CD4-positive, alpha-beta T cell treated with Interleukin-6 for 4 hours (primary cell): ENCODE data around the gene FADS2.

Experiments
- DNase-seq: peaks from one replicate; pipeline ENCODE4 v3.0.0-alpha.2; 2020; ENCODE audit warnings: mixed read lengths

FADS2 gene

GRCh38 chr11:61826930-61827570, 1.1 kb upstream of the FADS2 start:
- peak; percentile 10 for DNase-seq

- no peak for DNase-seq
These were observed 204 bp downstream of the FADS2 start for GRCh38 chr11:61828379-61828628.

- peak; percentile 52 for DNase-seq
These were observed 718 bp downstream of the FADS2 start for GRCh38 chr11:61828629-61829407.

DNA sequence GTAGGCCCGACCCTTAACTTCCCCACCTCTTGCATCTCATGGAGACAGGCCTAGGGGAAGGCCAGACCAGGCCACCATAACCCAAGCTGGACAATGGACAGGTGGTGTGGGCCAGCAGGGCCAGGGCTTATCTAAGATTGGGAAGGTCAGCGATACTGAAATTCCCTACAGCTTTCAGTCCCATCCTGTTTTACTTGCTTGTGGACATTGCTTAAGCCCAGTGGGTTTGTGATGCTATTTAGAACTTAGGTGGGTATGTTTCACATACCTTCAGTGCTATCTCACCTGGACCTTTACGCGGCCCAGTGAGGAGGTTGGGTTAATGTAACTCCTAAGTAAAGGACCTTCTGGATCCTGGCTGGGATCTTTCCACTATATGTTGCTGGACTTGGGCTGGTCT, 1.7 kb downstream of the FADS2 start:
- DNase-seq, result no peak

- DNase-seq, result no peak
These were observed 2.4 kb downstream of the FADS2 start for GRCh38 chr11:61830237-61831105.

- DNase-seq, result no peak
These were observed 4.1 kb downstream of the FADS2 start for GRCh38 chr11:61832207-61832606.

- DNase-seq, result no peak
These were observed 4.7 kb downstream of the FADS2 start for GRCh38 chr11:61832754-61833153.

GRCh38 chr11:61833471-61833870, 5.4 kb downstream of the FADS2 start:
- DNase-seq, result peak; percentile 52

GRCh38 chr11:61833926-61834277, 5.8 kb downstream of the FADS2 start:
- DNase-seq, result no peak

GRCh38 chr11:61834278-61835048, 6.4 kb downstream of the FADS2 start:
- peak; percentile 67 for DNase-seq

GRCh38 chr11:61836193-61836592, 8.1 kb downstream of the FADS2 start:
- DNase-seq, result no peak

DNA sequence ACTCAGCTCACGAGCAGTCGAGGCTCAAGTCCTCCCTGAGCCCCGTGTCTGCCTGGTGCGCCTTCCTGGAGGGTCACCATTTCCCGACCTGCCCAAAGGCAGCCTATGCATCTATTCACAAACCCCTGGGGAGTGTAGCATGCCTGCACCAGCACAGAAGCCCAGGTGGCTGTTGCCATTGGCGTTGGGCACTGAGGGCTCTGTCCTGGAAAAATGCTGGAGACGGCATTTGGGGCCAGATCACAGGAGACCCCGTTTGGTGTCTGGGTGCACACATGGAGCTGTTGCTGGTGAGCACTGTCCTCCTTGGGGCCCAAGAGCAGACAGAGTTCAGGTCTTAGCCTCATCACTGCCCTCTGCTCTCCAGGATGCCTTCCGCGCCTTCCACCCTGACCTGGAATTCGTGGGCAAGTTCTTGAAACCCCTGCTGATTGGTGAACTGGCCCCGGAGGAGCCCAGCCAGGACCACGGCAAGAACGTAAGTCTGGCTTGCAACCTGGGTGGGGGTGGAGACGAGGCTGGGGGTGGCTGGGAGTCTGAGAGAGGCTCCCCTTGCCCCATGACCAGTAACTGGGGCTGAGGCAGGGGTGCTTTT, 9.4 kb downstream of the FADS2 start:
- no peak for DNase-seq

- DNase-seq, result no peak
These were observed 10.4 kb downstream of the FADS2 start for GRCh38 chr11:61838501-61838900.

- no peak for DNase-seq
These were observed 10.8 kb downstream of the FADS2 start for GRCh38 chr11:61838921-61839320.

GRCh38 chr11:61839742-61840141, 11.6 kb downstream of the FADS2 start:
- no peak for DNase-seq

DNA sequence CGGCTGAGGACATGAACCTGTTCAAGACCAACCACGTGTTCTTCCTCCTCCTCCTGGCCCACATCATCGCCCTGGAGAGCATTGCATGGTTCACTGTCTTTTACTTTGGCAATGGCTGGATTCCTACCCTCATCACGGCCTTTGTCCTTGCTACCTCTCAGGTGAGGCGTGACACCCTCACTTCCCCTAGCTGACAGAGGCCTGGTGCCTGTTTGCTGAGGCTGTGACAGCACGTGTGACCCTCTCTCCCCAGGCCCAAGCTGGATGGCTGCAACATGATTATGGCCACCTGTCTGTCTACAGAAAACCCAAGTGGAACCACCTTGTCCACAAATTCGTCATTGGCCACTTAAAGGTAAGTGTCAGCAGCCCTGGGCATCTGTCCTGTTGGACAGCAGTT, 12.3 kb downstream of the FADS2 start:
- DNase-seq, result no peak

GRCh38 chr11:61841636-61842527, 13.8 kb downstream of the FADS2 start:
- DNase-seq, result no peak

DNA sequence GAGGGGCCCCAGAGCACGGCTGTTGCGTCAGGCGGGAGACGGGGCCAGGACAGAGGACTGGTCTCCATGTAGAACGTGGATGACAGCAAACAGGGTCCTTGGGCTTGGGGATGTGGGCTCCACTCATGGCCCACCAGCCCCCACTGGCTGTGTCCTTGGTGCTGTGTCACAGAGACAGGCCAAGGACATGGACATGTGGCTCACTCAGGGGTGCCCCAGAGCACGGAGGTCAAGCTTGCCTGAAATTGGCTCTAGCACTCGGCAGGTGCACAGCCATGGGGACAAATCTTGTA, 14.4 kb downstream of the FADS2 start:
- DNase-seq, result no peak

DNA sequence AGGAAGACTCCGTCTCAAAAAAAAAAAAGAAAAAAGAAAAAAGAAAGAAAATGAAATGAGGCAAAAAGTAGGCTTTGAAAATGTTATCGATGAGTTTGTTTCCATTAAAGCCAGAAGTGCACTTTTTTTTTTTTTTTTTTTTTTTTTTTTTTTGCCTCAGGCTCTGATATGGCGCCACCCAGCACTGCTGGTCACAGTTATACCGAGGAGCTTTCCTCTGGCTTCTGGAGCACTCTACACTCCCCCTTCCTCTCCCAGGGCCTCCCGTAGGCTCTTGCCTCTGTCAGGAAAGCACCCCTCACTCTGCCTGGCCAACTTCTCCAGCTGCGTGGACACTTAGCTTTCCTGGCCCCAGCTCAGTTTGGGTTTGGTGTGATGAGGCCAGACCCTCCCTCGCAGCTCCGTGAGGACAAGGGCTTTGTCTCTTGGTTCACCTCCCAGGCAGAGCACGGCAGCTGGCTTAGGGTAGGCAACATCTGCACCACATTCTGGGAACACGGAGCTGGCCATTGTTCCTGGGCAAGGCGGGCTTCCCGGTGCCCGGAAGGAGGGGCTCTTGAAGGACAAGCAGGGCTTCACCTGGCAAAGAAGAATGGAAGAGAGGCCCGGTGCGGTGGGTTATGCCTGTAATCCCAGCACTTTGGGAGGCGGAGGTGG, 16.9 kb downstream of the FADS2 start:
- DNase-seq, result no peak

- no peak for DNase-seq
These were observed 18.4 kb downstream of the FADS2 start for GRCh38 chr11:61846362-61847020.
